GOT3 (cell line): ENCODE measurements around the gene NUBPL.
"Not testable (repeated sequence)": the region's sequence is repeated elsewhere in the genome, so short reads cannot be mapped to it uniquely, and the experiment has no call there.

ENCODE experiments used
- DNase-seq: peaks from one replicate; lab custom pipeline; 2025; ENCODE audit warnings: mixed read lengths; lab: John Stamatoyannopoulos, UW

Gene NUBPL

GRCh38 chr14:31745741-31746140 is 184.5 kb downstream of the NUBPL start:
- DNase-seq, result no peak

DNA sequence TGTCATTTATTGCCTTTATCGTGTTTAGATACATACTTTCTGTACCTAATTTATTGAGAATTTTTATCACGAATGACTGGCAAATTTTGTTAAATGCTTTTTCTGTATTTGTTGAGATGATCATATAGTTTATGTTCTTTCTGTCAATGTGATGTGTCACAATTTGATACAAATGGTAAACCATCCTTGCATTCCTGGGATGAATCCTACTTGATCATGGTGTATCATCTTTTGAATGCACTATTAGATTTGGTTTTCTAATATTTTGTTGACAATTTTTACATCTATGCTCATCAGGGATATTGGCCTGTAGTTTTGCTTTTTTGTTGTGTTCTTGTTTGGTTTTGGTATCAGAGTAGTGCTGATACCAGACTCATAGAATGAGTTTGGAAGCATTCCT is 185.1 kb downstream of the NUBPL start:
- DNase-seq, result no peak

- no peak for DNase-seq
Observed at GRCh38 chr14:31749275-31749674, 188.1 kb downstream of the NUBPL start.

- DNase-seq, result not testable (repeated sequence)
Observed at GRCh38 chr14:31751047-31751446, 189.8 kb downstream of the NUBPL start.

DNA sequence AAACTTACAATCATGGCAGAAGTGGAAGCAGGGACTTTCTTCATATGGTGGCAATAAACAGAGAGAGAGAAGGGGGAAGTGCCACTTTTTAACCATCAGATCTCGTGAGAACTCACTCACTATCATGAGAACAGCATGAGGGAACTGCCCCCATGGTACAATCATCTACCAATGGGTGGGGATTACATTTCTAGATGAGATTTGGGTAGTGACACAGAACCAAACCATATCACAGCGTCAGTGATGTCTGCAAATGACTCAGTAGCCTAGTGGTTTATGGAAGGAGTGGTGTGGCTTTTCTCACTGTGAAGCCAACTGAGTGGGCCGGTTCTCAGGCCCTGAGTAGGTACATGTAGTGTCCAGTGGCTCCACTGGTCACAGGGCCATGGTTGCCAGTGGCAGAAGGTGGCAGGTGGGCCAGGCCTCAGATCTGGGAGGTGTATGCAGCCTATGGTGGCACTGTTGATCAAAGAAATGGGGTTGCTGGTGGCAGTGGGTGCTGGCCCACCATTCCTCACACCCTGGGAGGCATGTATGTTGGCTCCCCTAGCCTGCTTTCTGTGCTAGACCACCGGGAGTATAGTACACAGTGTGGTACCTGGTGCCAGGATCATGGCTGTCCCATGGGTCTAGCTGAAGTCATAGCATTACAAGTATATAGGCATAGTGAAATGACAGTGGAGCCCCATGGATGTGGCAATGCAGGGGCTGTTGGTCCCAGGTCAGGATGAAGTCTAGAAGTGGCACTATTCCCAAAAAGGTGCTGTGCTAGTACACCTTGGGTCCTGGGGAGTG is 191.9 kb downstream of the NUBPL start:
- DNase-seq, result no peak

DNA sequence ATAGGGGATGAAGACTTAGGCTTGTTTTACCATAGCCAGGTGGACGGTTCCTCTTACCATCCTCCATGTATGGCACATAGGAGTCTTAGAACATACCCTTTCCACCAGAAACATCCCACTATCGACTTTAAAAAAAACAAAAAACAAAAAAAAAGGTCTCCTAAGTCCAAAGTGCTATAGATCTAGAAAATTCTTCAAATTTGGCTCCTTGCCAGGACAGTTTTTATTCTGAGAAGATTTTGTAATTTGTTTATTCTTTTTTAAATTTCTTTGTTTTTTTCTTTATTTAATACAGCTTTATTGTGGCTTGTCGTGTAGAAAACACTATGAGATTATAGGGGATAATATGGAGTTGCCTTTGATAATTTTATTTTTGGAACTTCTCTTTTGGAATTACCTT is 197.7 kb downstream of the NUBPL start:
- DNase-seq, result no peak

DNA sequence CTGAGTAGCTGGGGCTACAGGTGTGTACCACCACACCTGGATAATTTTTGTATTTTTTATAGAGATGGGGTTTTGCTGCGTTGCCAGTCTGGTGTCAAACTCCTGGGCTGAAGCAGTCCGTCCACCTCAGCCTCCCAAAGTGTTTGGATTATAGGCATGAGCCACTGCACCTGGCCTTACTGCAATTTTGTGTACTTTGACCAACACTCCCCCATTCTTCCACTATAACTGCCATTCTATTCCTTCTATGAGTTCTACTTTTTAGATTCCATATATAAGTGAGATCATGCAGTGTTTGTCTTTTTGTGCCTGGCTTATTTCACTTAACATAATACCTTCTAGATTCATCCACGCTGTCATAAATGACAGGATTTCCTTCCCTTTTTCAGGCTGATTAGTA is 199.1 kb downstream of the NUBPL start:
- no peak for DNase-seq

DNA sequence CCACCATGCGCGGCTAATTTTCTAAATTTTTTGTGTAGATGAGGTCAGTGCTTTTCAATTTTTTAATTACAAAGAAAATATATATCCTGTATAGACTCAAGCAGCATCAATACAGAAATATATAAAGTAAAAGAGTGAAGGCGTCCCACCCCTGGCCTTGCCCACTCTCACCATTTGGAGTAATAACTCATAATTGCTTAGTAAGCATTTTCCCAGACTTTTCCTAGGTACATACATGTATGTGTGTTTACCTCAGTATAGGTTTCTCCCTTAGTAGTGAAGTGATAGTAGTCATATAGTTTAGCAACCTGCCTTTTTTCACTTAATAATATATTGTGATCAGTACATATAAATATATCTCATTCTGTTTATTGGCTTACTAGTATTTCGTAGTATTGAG is 200.1 kb downstream of the NUBPL start:
- no peak for DNase-seq

DNA sequence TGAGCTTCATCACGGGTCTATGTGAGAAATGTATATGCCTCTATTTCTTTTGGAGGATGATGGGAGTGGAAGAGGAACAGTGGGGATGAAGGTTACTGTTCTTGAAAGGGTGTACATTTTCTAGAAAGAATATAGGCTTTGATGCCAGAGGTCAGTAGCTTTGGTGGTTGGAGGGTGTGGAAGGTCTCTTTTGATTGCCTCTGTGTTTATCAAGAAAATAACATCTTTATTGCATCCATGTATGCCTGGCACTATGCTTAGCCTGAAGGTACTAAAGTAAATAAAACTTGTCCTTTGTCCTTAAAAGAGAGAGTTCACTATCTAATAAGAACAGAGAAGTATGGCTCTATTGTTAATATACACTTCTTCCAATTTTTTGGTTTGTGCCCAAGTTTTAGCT is 201.8 kb downstream of the NUBPL start:
- no peak for DNase-seq

DNA sequence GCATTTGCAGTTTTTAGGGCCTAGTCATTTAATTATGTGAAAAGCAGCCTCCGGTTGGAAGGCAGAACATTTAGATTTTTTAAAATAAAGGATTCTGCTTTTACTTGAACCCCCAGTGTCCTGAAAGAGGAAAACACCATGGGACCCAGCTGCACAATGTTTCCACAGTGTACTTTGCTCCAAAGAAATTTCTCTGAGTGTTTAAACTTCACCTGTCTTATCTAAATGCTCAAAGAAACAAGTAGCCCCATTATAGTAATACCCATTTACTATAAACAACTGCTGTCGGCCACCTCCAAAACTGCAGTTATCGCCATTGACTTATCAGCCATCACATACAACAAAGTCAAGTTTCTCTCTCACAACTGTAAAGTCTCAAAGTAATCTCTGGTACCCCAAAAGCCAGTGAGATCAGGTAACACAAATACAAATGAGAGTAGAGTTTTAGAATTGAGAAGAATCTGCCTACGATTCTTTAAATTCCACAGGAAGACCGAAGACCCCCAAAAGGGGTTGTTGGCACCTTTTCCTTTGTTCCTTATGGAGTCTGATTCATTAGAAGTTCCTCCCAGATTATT is 205.2 kb downstream of the NUBPL start:
- no peak for DNase-seq

GRCh38 chr14:31768355-31768754 is 207.2 kb downstream of the NUBPL start:
- DNase-seq, result no peak

DNA sequence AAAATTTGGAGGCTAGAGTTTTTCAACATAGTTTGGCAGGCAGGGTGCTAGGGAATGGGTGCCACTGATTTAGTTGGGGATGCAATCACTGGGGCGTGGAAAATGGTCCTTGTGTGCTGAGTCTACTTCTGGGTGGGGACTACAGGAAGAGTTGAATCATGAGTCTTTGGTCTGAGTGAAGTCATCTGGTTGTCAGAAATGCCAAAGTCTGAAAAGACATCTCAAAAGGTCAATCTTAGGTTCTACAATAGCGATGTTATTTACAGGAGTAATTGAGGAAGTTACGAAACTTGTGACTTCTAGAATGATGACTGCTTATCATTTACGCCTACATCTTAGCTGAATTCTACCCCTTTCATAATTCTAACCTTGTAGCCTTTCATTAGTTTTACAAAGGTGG is 209.1 kb downstream of the NUBPL start:
- DNase-seq, result no peak

- DNase-seq, result no peak
Observed at GRCh38 chr14:31774567-31774966, 213.4 kb downstream of the NUBPL start.

GRCh38 chr14:31777312-31777711 is 216.1 kb downstream of the NUBPL start:
- DNase-seq, result no peak

DNA sequence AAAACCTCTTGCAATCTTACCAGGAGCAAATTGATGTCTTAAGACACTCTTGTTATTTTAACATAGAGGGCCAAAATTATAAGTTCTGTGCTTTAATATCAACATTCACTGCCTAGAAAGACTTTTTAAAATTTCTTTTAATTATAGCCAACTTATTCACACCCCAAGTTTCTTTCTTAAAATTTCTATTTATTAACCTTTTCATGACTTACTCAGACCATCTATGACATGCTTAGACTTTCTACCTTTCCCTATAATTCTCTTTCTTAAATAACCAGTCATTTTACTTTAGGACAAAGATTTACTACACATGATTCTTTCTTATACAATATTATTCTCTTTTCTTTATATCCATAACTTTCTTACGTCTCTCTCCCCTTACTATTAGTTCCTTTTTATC is 220.4 kb downstream of the NUBPL start:
- DNase-seq, result no peak

GRCh38 chr14:31785574-31785973 is 224.4 kb downstream of the NUBPL start:
- no peak for DNase-seq

- DNase-seq, result no peak
Observed at GRCh38 chr14:31787377-31787776, 226.2 kb downstream of the NUBPL start.

DNA sequence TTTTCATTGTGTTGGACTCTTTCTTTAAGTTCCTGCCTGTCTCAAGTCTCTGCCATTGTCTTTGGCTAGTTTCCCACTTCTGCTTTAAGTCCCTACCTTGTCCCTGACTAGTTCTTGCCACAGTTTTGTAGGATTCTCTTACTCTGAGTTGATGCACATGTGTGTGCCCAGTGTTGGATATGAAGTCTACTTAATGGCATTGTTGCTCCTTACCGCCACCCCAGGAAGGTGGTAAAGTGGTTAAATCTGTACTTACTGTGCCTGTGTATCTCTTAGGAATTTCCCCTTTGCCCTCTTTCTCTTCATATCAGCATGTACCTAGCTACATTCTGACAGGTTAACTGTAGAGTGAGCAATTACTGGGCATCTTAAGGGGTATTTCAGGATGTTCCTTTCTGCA is 227.1 kb downstream of the NUBPL start:
- DNase-seq, result no peak

DNA sequence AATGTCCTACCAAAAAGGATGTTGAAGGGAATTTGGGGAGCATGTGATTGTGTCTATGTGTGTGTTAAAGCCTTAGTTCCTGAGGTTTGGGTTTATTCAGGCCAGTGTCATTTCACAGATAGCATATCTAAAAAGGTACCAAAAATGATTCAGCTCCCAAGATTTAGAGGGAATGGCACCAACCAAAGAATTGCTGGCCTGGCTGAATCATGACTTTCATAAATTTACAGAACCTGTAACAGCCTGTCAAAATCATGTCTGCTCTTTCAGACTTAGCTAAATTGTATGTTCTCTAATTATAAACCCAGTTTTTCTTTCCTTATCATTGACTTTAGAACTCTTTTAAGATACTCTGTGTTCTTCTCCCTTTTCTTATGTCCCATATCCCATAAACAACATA is 231.5 kb downstream of the NUBPL start:
- DNase-seq, result no peak

GRCh38 chr14:31797946-31798345 is 236.7 kb downstream of the NUBPL start:
- not testable (repeated sequence) for DNase-seq

DNA sequence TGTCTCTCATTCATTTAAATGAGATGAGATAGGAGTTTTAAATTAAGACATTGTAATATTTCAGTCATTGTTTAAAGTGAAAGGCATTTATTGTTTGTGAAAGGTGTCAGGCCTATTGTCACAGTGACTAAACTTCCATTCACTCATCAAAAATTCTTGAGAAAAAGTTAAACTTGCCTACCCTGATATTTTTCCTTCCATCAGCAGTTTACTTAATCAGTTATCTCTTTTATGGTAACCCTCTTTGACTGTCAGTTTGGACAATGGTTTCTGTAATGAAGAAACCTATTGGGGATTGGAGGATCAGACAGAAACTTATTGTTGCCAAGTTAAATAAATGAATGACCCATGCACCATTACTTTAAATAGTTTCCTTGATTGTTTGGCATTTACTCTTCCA is 241.6 kb downstream of the NUBPL start:
- no peak for DNase-seq

- DNase-seq, result no peak
Observed at GRCh38 chr14:31806249-31806648, 245.0 kb downstream of the NUBPL start.

- not testable (repeated sequence) for DNase-seq
Observed at GRCh38 chr14:31811693-31812628, 250.8 kb downstream of the NUBPL start.
